Measurements from ENCODE around the gene PAK1. TPM values are rescaled to one million over a fixed set of nuclear protein-coding genes. Genes with fewer than 3 reads are reported as not detected.

PAK1 gene
- total and polyA plus RNA-seq, 4 donors: 36.0 to 60.4 (median 55.8) TPM

Other genes starting within 250 kb of the PAK1 start
- not detected for gene GDPD4, start 172.4 kb downstream of the PAK1 start, total RNA-seq
- under 1 TPM in 1 of 2 donors, not detected in 1; 0.44 TPM for gene GDPD4, start 172.4 kb downstream of the PAK1 start, polyA plus RNA-seq (ENCODE audit: insufficient read length in 2 of 2)
- 1 to 10 TPM; 3.7 to 8.6 TPM for gene AQP11, start 115.9 kb upstream of the PAK1 start, total RNA-seq
- 10 to 100 TPM in 1 of 2 donors, 1 to 10 TPM in 1; 9.8 to 11.7 TPM for gene AQP11, start 115.9 kb upstream of the PAK1 start, polyA plus RNA-seq (ENCODE audit: insufficient read length in 2 of 2)
- 100 to 1,000 TPM; 155 to 216 TPM for gene CLNS1A, start 163.7 kb upstream of the PAK1 start, total RNA-seq
- 100 to 1,000 TPM; 165 to 182 TPM for gene CLNS1A, start 163.7 kb upstream of the PAK1 start, polyA plus RNA-seq (ENCODE audit: insufficient read length in 2 of 2)

Measured in spinal cord (tissue), 4 donors.